ENCODE measurements around the gene CYYR1. TPM values are rescaled to one million over a fixed set of nuclear protein-coding genes. Genes with fewer than 3 reads are reported as not detected.

Gene CYYR1
- polyA plus RNA-seq, 1 donor (not counting 4 experiments of a cell fraction or from before 2014, with no cell fraction given): 1.5 TPM

DNA sequence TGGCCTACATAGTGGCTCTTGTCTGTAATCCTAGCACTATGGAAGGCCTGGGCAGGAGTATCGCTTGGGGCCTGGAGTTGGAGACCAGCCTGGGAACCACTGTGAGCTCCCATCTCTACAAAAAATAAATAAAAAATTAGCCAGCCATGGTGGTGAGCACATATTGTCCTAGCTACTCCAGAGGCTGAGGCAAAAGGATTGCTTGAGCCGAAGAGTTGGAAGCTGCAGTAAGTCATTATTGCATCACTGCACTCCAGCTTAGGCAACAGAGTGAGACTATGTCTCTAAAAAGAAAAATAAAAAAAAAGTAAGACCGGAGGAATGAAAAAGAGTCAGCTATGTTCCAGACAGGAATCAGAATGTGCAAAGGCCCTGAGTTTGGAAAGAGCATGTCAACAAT, 115.3 kb downstream of the CYYR1 start:
- no peak for TF ChIP-seq EZH2 (IDR thresholded peaks at IDR 0.05; ENCODE audit: low read length)
- TF ChIP-seq, protein P1, sequence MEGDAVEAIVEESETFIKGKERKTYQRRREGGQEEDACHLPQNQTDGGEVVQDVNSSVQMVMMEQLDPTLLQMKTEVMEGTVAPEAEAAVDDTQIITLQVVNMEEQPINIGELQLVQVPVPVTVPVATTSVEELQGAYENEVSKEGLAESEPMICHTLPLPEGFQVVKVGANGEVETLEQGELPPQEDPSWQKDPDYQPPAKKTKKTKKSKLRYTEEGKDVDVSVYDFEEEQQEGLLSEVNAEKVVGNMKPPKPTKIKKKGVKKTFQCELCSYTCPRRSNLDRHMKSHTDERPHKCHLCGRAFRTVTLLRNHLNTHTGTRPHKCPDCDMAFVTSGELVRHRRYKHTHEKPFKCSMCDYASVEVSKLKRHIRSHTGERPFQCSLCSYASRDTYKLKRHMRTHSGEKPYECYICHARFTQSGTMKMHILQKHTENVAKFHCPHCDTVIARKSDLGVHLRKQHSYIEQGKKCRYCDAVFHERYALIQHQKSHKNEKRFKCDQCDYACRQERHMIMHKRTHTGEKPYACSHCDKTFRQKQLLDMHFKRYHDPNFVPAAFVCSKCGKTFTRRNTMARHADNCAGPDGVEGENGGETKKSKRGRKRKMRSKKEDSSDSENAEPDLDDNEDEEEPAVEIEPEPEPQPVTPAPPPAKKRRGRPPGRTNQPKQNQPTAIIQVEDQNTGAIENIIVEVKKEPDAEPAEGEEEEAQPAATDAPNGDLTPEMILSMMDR (optimal IDR thresholded peaks at IDR 0.05 in 1 of 3, IDR thresholded peaks at IDR 0.05 in 1 of 3, conservative IDR thresholded peaks at IDR 0.05 in 1 of 3; ENCODE audit: extremely low read depth in 1 of 3, insufficient read depth in 2 of 3, low read length in 3 of 3): no peak
- H3K27ac ChIP-seq (ENCODE audit: control insufficient read depth, insufficient read depth, low read length): no peak overlapping the region
- H2AFZ ChIP-seq (ENCODE audit: control insufficient read depth, low read length): no peak overlapping the region
- H3K79me2 ChIP-seq (ENCODE audit: control insufficient read depth, insufficient read depth, low read length): no peaks in the 10 kb centered on the region
- H4K20me1 ChIP-seq (ENCODE audit: control insufficient read depth, extremely low read depth, insufficient read depth, low read length): no peaks in the 10 kb centered on the region
- H3K9ac ChIP-seq (ENCODE audit: control insufficient read depth, extremely low read depth, insufficient read depth, low read length): no peak overlapping the region
- FAIRE-seq (no peak), DNase-seq (ENCODE audit: low read depth, low spot score) (no peak)
- H3K9me1 ChIP-seq (ENCODE audit: control insufficient read depth, extremely low read depth, insufficient read depth, low read length): no peaks in the 10 kb centered on the region
- H3K9me3 ChIP-seq (ENCODE audit: control insufficient read depth, low read depth, low read length): no peaks in the 10 kb centered on the region
- no peak overlapping the region for H3K4me2 ChIP-seq (ENCODE audit: control insufficient read depth, extremely low read depth, insufficient read depth, low read depth, low read length)
- H3K27me3 ChIP-seq (ENCODE audit: control insufficient read depth, extremely low read depth, insufficient read depth, low read length): no peaks in the 10 kb centered on the region
- H3K36me3 ChIP-seq (ENCODE audit: control insufficient read depth in 2 of 2, extremely low read depth in 1 of 2, insufficient read depth in 2 of 2, low read length in 2 of 2): no peaks in the 10 kb centered on the region
- peaks cover 16% of the 10 kb centered on the region for H3K4me1 ChIP-seq (ENCODE audit: control insufficient read depth, extremely low read depth, insufficient read depth, low read length)
- no peak overlapping the region for H3K4me3 ChIP-seq (ENCODE audit: control insufficient read depth in 2 of 3, extremely low read depth in 1 of 3, insufficient read depth in 2 of 3, low read depth in 1 of 3, low read length in 3 of 3)
- dilution Hi-C loops (cut with MboI; ENCODE audit: extremely low pct_ligation_motif_present, low sequenced_read_pairs): no loop called here

GRCh38 chr21:26453267-26453666, 119.8 kb downstream of the CYYR1 start:
- TF ChIP-seq, protein P1 (optimal IDR thresholded peaks at IDR 0.05 in 1 of 3, IDR thresholded peaks at IDR 0.05 in 1 of 3, conservative IDR thresholded peaks at IDR 0.05 in 1 of 3; ENCODE audit: extremely low read depth in 1 of 3, insufficient read depth in 2 of 3, low read length in 3 of 3): no peak
- TF ChIP-seq EZH2 (IDR thresholded peaks at IDR 0.05; ENCODE audit: low read length): no peak
- peaks cover 8% of the 10 kb centered on the region for H3K4me1 ChIP-seq (ENCODE audit: control insufficient read depth, extremely low read depth, insufficient read depth, low read length)
- FAIRE-seq (no peak), DNase-seq (ENCODE audit: low read depth, low spot score) (no peak)
- no peak overlapping the region for H3K9ac ChIP-seq (ENCODE audit: control insufficient read depth, extremely low read depth, insufficient read depth, low read length)
- no peak overlapping the region for H3K4me2 ChIP-seq (ENCODE audit: control insufficient read depth, extremely low read depth, insufficient read depth, low read depth, low read length)
- dilution Hi-C loops (cut with MboI; ENCODE audit: extremely low pct_ligation_motif_present, low sequenced_read_pairs): no loop called here
- H3K9me3 ChIP-seq (ENCODE audit: control insufficient read depth, low read depth, low read length): no peaks in the 10 kb centered on the region
- no peak overlapping the region for H2AFZ ChIP-seq (ENCODE audit: control insufficient read depth, low read length)
- no peaks in the 10 kb centered on the region for H3K36me3 ChIP-seq (ENCODE audit: control insufficient read depth in 2 of 2, extremely low read depth in 1 of 2, insufficient read depth in 2 of 2, low read length in 2 of 2)
- H3K27ac ChIP-seq (ENCODE audit: control insufficient read depth, insufficient read depth, low read length): no peak overlapping the region
- H3K27me3 ChIP-seq (ENCODE audit: control insufficient read depth, extremely low read depth, insufficient read depth, low read length): no peaks in the 10 kb centered on the region
- H3K9me1 ChIP-seq (ENCODE audit: control insufficient read depth, extremely low read depth, insufficient read depth, low read length): no peaks in the 10 kb centered on the region
- no peaks in the 10 kb centered on the region for H4K20me1 ChIP-seq (ENCODE audit: control insufficient read depth, extremely low read depth, insufficient read depth, low read length)
- no peaks in the 10 kb centered on the region for H3K79me2 ChIP-seq (ENCODE audit: control insufficient read depth, insufficient read depth, low read length)
- H3K4me3 ChIP-seq (ENCODE audit: control insufficient read depth in 2 of 3, extremely low read depth in 1 of 3, insufficient read depth in 2 of 3, low read depth in 1 of 3, low read length in 3 of 3): no peak overlapping the region

All from keratinocyte (primary cell).